Transverse colon (tissue), 4 donors: ENCODE results near the gene TMEM42. TPM values are rescaled to one million over a fixed set of nuclear protein-coding genes. Genes with fewer than 3 reads are reported as not detected.

Experiments
- DNase-seq: peaks from one replicate; pipeline ENCODE4 v3.0.0-alpha.2; 2019
- H3K27ac ChIP-seq, 4 donors: fragments of 200-600 bp; sonication (generic); 2 replicates each; pipeline ENCODE4 v1.5.1; 2016 to 2018; ENCODE audit warnings: inconsistent platforms in 4 of 4
- H3K27me3 ChIP-seq: fragments of 200-600 bp; sonication (generic); 2 replicates; pipeline ENCODE4 v1.5.1; 2017; ENCODE audit warnings: inconsistent platforms
- H3K36me3 ChIP-seq, 4 donors: fragments of 200-600 bp; sonication (generic); 2 replicates each; pipeline ENCODE4 v1.5.1; 2017 to 2019; ENCODE audit warnings: inconsistent platforms in 4 of 4
- H3K4me1 ChIP-seq, 4 donors: fragments of 200-600 bp; sonication (generic); 2 replicates each; pipeline ENCODE4 v1.5.1; 2017 to 2020; ENCODE audit warnings: inconsistent platforms in 4 of 4
- H3K4me3 ChIP-seq, 4 donors: fragments of 200-600 bp; sonication (generic); 1 replicate in 1 of 4; 2 replicates in 3 of 4; pipeline versions ENCODE4 v1.5.1 to v1.6.1; 2017 to 2019; ENCODE audit warnings: inconsistent platforms in 4 of 4
- H3K9me3 ChIP-seq, 2 donors: fragments of 200-600 bp; sonication (generic); 2 replicates each; pipeline ENCODE4 v1.5.1; 2017 to 2019; ENCODE audit warnings: inconsistent platforms in 2 of 2
- CTCF ChIP-seq, 5 experiments: fragments of 200-600 bp in 3 of 5; fragments of 450-650 bp in 2 of 5; sonication (generic) in 3 of 5; IDR thresholded peaks; 1 replicate in 2 of 5; 2 replicates in 3 of 5; pipeline ENCODE4 v1.5.1; 2016 to 2017; ENCODE audit warnings: antibody characterized with exemption in 5 of 5, inconsistent platforms in 3 of 5, mild to moderate bottlenecking in 2 of 5, moderate library complexity in 1 of 5
- EP300 ChIP-seq: sonication (generic); formaldehyde crosslinking; IDR thresholded peaks from one replicate; pipeline ENCODE4 v1.6.1; 2017; ENCODE audit warnings: antibody characterized with exemption, low read depth
- POLR2A ChIP-seq: fragments of 450-650 bp; IDR thresholded peaks from one replicate; pipeline ENCODE4 v1.6.1; 2016; ENCODE audit warnings: antibody characterized with exemption, mild to moderate bottlenecking, moderate library complexity
- POLR2AphosphoS5 ChIP-seq, 3 donors: sonication (generic); formaldehyde crosslinking; IDR thresholded peaks; one replicate each; pipeline ENCODE4 v1.6.1; 2016; ENCODE audit warnings: antibody characterized with exemption in 3 of 3
- WGBS, 2 donors: methylation state at CpG; one replicate each; pipeline ENCODE4 v1.1.5; 2018; ENCODE audit warnings: low coverage in 1 of 2; 5-methylcytosine and 5-hydroxymethylcytosine counted together
- in situ Hi-C, 4 donors: fragments of 200-750 bp; cut with MboI; loops; one replicate each; pipeline versions ENCODE4 v1.15.0 to v1.15.1; 2017; ENCODE audit warnings: low sequenced_read_pairs in 3 of 4, low pct_ligation_motif_present in 1 of 4, low pct_unique_long_range_greater_than_20kb in 1 of 4
- intact Hi-C: fragments of 100-400 bp; cut with DNase I; formaldehyde crosslinking; loops from one replicate; pipeline ENCODE4 v1.15.1; 2023; ENCODE audit warnings: low total_unique reads
- total RNA-seq, 4 donors: library from RNA; depleted of rRNA; stranded (reverse); fragments of >200 nt; gene quantifications; one replicate each; pipeline ENCODE4 v1.1.0, GENCODE V29; 2016

Gene TMEM42
- total RNA-seq, 4 donors from 2014 or later = 10.0 to 13.7 (median 12.3) TPM; not detected in 1

GRCh38 chr3:44903314-44903713, 41.6 kb downstream of the TMEM42 start:
- intact Hi-C loops (no loop called here), in situ Hi-C loops (loop anchor here in 2 of 4 donors (10.0 to 25.0 kb wide), 2 partner anchors 366 to 369 kb away; no protein-coding TSS in a partner anchor)
- Histone ChIP-seq H3K4me3 (no peak overlapping the region), H3K27me3 (peaks cover 17% of the 10 kb centered on the region), H3K4me1 (no peaks in the 10 kb centered on the region), H3K27ac (no peak overlapping the region), H3K36me3 (no peaks in the 10 kb centered on the region), H3K9me3 (no peaks in the 10 kb centered on the region)
- TF ChIP-seq EP300 (no peak), CTCF (IDR thresholded peaks at IDR 0.05) (no peak), POLR2A (no peak), POLR2AphosphoS5 (IDR thresholded peaks at IDR 0.05) (no peak)
- 39% methylated on average over 2 of the region's 2 CpGs; no CpG with 5 or more reads in 1 of the 2 donors for WGBS, 2 donors
- no peak for DNase-seq

GRCh38 chr3:44903751-44904150, 42.0 kb downstream of the TMEM42 start:
- DNase-seq = no peak
- H3K36me3 ChIP-seq = no peaks in the 10 kb centered on the region
- no peak overlapping the region for H3K4me3 ChIP-seq
- H3K27ac ChIP-seq = no peak overlapping the region
- 91% methylated on average over 15 of the region's 15 CpGs; no CpG with 5 or more reads in 1 of the 2 donors for WGBS, 2 donors
- peaks cover 17% of the 10 kb centered on the region for H3K27me3 ChIP-seq
- TF ChIP-seq POLR2AphosphoS5 (IDR thresholded peaks at IDR 0.05) (no peak), EP300 (no peak), CTCF (IDR thresholded peaks at IDR 0.05) (no peak), POLR2A (no peak)
- H3K9me3 ChIP-seq = no peaks in the 10 kb centered on the region
- H3K4me1 ChIP-seq = no peaks in the 10 kb centered on the region
- in situ Hi-C loops (loop anchor here in 2 of 4 donors (10.0 to 25.0 kb wide), 2 partner anchors 366 to 369 kb away; no protein-coding TSS in a partner anchor), intact Hi-C loops (no loop called here)

- Histone ChIP-seq H3K4me3 (no peak overlapping the region), H3K36me3 (no peaks in the 10 kb centered on the region), H3K27ac (no peak overlapping the region), H3K27me3 (peaks cover 20% of the 10 kb centered on the region), H3K4me1 (no peaks in the 10 kb centered on the region), H3K9me3 (no peaks in the 10 kb centered on the region)
- DNase-seq = no peak
- intact Hi-C loops (no loop called here), in situ Hi-C loops (loop anchor here in 2 of 4 donors (10.0 to 25.0 kb wide), 2 partner anchors 368 to 371 kb away; no protein-coding TSS in a partner anchor)
- no peak for TF ChIP-seq EP300
- no peak for TF ChIP-seq POLR2AphosphoS5 (IDR thresholded peaks at IDR 0.05)
- WGBS, 2 donors = 75% methylated on average over 3 of the region's 3 CpGs; no CpG with 5 or more reads in 1 of the 2 donors
Observed at GRCh38 chr3:44905446-44906157, 43.9 kb downstream of the TMEM42 start.

GRCh38 chr3:44906997-44907396, 45.3 kb downstream of the TMEM42 start:
- no peaks in the 10 kb centered on the region for H3K9me3 ChIP-seq
- no peak for DNase-seq
- H3K36me3 ChIP-seq = no peaks in the 10 kb centered on the region
- WGBS, 2 donors = 73% methylated on average over 4 of the region's 4 CpGs; no CpG with 5 or more reads in 1 of the 2 donors
- H3K27ac ChIP-seq = no peak overlapping the region
- H3K4me1 ChIP-seq = no peaks in the 10 kb centered on the region
- H3K27me3 ChIP-seq = peaks cover 13% of the 10 kb centered on the region
- intact Hi-C loops (no loop called here), in situ Hi-C loops (loop anchor here in 2 of 4 donors (10.0 to 25.0 kb wide), 2 partner anchors 370 to 372 kb away; no protein-coding TSS in a partner anchor)
- no peak overlapping the region for H3K4me3 ChIP-seq
- TF ChIP-seq POLR2A (no peak), CTCF (IDR thresholded peaks at IDR 0.05) (no peak), POLR2AphosphoS5 (IDR thresholded peaks at IDR 0.05) (no peak), EP300 (no peak)
